Measurements from ENCODE around the gene ALOX5AP. TPM values are rescaled to one million over a fixed set of nuclear protein-coding genes. Genes with fewer than 3 reads are reported as not detected.
A peak's percentile ranks its signal among the peaks of the same experiment; 100 is the strongest.

Gene ALOX5AP
- total and polyA plus RNA-seq, 10 of the 15 experiments (the other 5 are each of a cell fraction or from before 2014, with no cell fraction given): 45.9 to 426 (median 109) TPM

- BruUV-seq (replicated peaks): no TSS peak
- no peak for FAIRE-seq
- ATAC-seq: peak; percentile 87
- intact Hi-C loops (cut with micrococcal nuclease; ENCODE audit: unreplicated experiment) (no loop called here), in situ Hi-C loops (cut with MboI) (no loop called here)
- no peak overlapping the region for H3K27ac ChIP-seq (ENCODE audit: control insufficient read depth, insufficient read depth)
- no peak for TF ChIP-seq SMARCA5 (IDR thresholded peaks at IDR 0.05)
- peak; percentile 86; the same call in 1 of the 2 replicates for TF ChIP-seq SPI1 (IDR thresholded peaks at IDR 0.05; ENCODE audit: borderline replicate concordance, insufficient read depth, low read depth, low read length)
- no peaks in the 10 kb centered on the region for H3K36me3 ChIP-seq (ENCODE audit: control insufficient read depth in 2 of 2, insufficient read depth in 2 of 2, low read length in 1 of 2)
- DNase-seq (ENCODE audit: low read depth, low spot score): no peak
- H4K20me1 ChIP-seq (ENCODE audit: control insufficient read depth, insufficient read depth): no peaks in the 10 kb centered on the region
- ChIA-PET CTCF (interaction anchor here (1.3 kb wide), 1 partner anchor 91 kb away, joined by 3 read pairs; no protein-coding TSS in a partner anchor), SMC1A (ENCODE audit: uncharacterized antibody, unreplicated experiment) (no interaction called here), POLR2A (interaction anchor here (1.1 kb wide), 1 partner anchor 84 kb away, joined by 3 read pairs; no protein-coding TSS in a partner anchor), RAD21 (ENCODE audit: unreplicated experiment) (no interaction called here)
- H3K9me3 ChIP-seq (replicated peaks; ENCODE audit: control insufficient read depth, insufficient read depth, low read length): no peaks in the 10 kb centered on the region
- H3K9ac ChIP-seq (ENCODE audit: control insufficient read depth, insufficient read depth, low read length): no peak overlapping the region
- 35% methylated on average over 13 of the region's 13 CpGs for WGBS (ENCODE audit: insufficient coverage, insufficient replicate concordance, low lambda C conversion rate, missing lambda C conversion rate)
- H2AFZ ChIP-seq (ENCODE audit: control insufficient read depth, low read depth, low read length): no peak overlapping the region
- H3K4me3 ChIP-seq: no peak overlapping the region
- H3K4me2 ChIP-seq (ENCODE audit: control insufficient read depth, insufficient read depth): no peak overlapping the region
- H3K79me2 ChIP-seq (ENCODE audit: control insufficient read depth, insufficient read depth, low read length): no peaks in the 10 kb centered on the region
- H3K27me3 ChIP-seq (replicated peaks in 1 of 2; ENCODE audit: control insufficient read depth in 2 of 2, insufficient read depth in 2 of 2, low read length in 1 of 2): no peaks in the 10 kb centered on the region
- no peaks in the 10 kb centered on the region for H3K4me1 ChIP-seq (ENCODE audit: control insufficient read depth, insufficient read depth, low read length)
Measured at GRCh38 chr13:30712536-30713532, 22.5 kb upstream of the ALOX5AP start.

GRCh38 chr13:30714629-30715371, 20.5 kb upstream of the ALOX5AP start:
- DNase-seq (ENCODE audit: low read depth, low spot score) (no peak), ATAC-seq (no peak), FAIRE-seq (no peak)
- Histone ChIP-seq H3K27me3 (replicated peaks in 1 of 2; ENCODE audit: control insufficient read depth in 2 of 2, insufficient read depth in 2 of 2, low read length in 1 of 2) (no peaks in the 10 kb centered on the region), H3K79me2 (ENCODE audit: control insufficient read depth, insufficient read depth, low read length) (no peaks in the 10 kb centered on the region), H3K27ac (ENCODE audit: control insufficient read depth, insufficient read depth) (no peak overlapping the region), H3K36me3 (ENCODE audit: control insufficient read depth in 2 of 2, insufficient read depth in 2 of 2, low read length in 1 of 2) (no peaks in the 10 kb centered on the region), H3K4me3 (no peak overlapping the region), H3K4me2 (ENCODE audit: control insufficient read depth, insufficient read depth) (no peak overlapping the region), H3K9ac (ENCODE audit: control insufficient read depth, insufficient read depth, low read length) (no peak overlapping the region), H2AFZ (ENCODE audit: control insufficient read depth, low read depth, low read length) (no peak overlapping the region), H4K20me1 (ENCODE audit: control insufficient read depth, insufficient read depth) (no peaks in the 10 kb centered on the region), H3K9me3 (replicated peaks; ENCODE audit: control insufficient read depth, insufficient read depth, low read length) (no peaks in the 10 kb centered on the region), H3K4me1 (ENCODE audit: control insufficient read depth, insufficient read depth, low read length) (peaks cover 10% of the 10 kb centered on the region)
- ChIA-PET CTCF (interaction anchor here (0.6 kb wide), 1 partner anchor 93 kb away, joined by 3 read pairs; no protein-coding TSS in a partner anchor), POLR2A (interaction anchor here (0.5 kb wide), 1 partner anchor 40 kb away, joined by 3 read pairs; no protein-coding TSS in a partner anchor), SMC1A (ENCODE audit: uncharacterized antibody, unreplicated experiment) (interaction anchor here (0.6 to 0.9 kb wide), 2 partner anchors 10 to 34 kb away, joined by 3 read pairs; no protein-coding TSS in a partner anchor), RAD21 (ENCODE audit: unreplicated experiment) (interaction anchor here (0.6 kb wide), 1 partner anchor 988 kb away, joined by 5 read pairs; no protein-coding TSS in a partner anchor)
- in situ Hi-C loops (cut with MboI): no loop called here
- intact Hi-C loops (cut with micrococcal nuclease; ENCODE audit: unreplicated experiment): no loop called here
- no TSS peak for BruUV-seq (replicated peaks)
- WGBS (ENCODE audit: insufficient coverage, insufficient replicate concordance, low lambda C conversion rate, missing lambda C conversion rate): 48% methylated on average over 10 of the region's 10 CpGs
- TF ChIP-seq SPI1 (IDR thresholded peaks at IDR 0.05; ENCODE audit: borderline replicate concordance, insufficient read depth, low read depth, low read length) (0 out of 2 replicates have a peak, but pooled peaks have one; percentile 12), IRF4 (IDR thresholded peaks at IDR 0.05; ENCODE audit: low read depth, low read length) (no peak), IKZF1 (conservative IDR thresholded peaks at IDR 0.05) (no peak), MLLT1 (IDR thresholded peaks at IDR 0.05) (no peak), ZZZ3 (IDR thresholded peaks at IDR 0.05; ENCODE audit: control insufficient read depth, insufficient read length, low read depth) (no peak)

All from GM12878 (cell line).